Measurements from ENCODE around the gene PIK3R2. TPM values are rescaled to one million over a fixed set of nuclear protein-coding genes. Genes with fewer than 3 reads are reported as not detected.

Gene PIK3R2
- total and polyA plus RNA-seq, 4 donors, result 1.8 to 21.8 (median 9.6) TPM

GRCh38 chr19:18130523-18131242 lies 22.3 kb upstream of the PIK3R2 start:
- H3K27ac ChIP-seq (ENCODE audit: low read depth in 1 of 2, low read length in 2 of 2), result no peak overlapping the region
- WGBS, 2 donors, result 92 to 94% methylated on average over 21 of the region's 21 CpGs
- intact Hi-C loops (cut with DNase I), result no loop called here
- no peaks in the 10 kb centered on the region for H3K27me3 ChIP-seq (ENCODE audit: control insufficient read depth in 1 of 2, insufficient read depth in 2 of 2, low read length in 1 of 2)
- no peaks in the 10 kb centered on the region for H3K4me1 ChIP-seq (ENCODE audit: control insufficient read depth in 1 of 2, insufficient read depth in 2 of 2, low read length in 2 of 2)
- no peaks in the 10 kb centered on the region for H3K9me3 ChIP-seq (ENCODE audit: control insufficient read depth, low read length)
- ATAC-seq (ENCODE audit: low FRiP score) (no peak), DNase-seq (no peak)
- peaks cover 0 to 2% of the 10 kb centered on the region in 2 donors for H3K36me3 ChIP-seq (ENCODE audit: control insufficient read depth in 1 of 2, insufficient read depth in 2 of 2, low read length in 1 of 2)
- H3K4me3 ChIP-seq (ENCODE audit: low read length in 2 of 2), result no peak overlapping the region

- Histone ChIP-seq H3K9me3 (ENCODE audit: control insufficient read depth, low read length) (no peaks in the 10 kb centered on the region), H3K27me3 (ENCODE audit: control insufficient read depth in 1 of 2, insufficient read depth in 2 of 2, low read length in 1 of 2) (no peaks in the 10 kb centered on the region), H3K4me3 (ENCODE audit: low read length in 2 of 2) (no peak overlapping the region), H3K4me1 (ENCODE audit: control insufficient read depth in 1 of 2, insufficient read depth in 2 of 2, low read length in 2 of 2) (no peaks in the 10 kb centered on the region), H3K27ac (ENCODE audit: low read depth in 1 of 2, low read length in 2 of 2) (no peak overlapping the region), H3K36me3 (ENCODE audit: control insufficient read depth in 1 of 2, insufficient read depth in 2 of 2, low read length in 1 of 2) (peaks cover 0 to 2% of the 10 kb centered on the region in 2 donors)
- 83 to 86% methylated on average over 31 of the region's 31 CpGs for WGBS, 2 donors
- intact Hi-C loops (cut with DNase I), result no loop called here
- ATAC-seq (ENCODE audit: low FRiP score), result no peak
- DNase-seq, result no peak
Measured at GRCh38 chr19:18131841-18132596, 20.9 kb upstream of the PIK3R2 start.

GRCh38 chr19:18135712-18136584 lies 17.0 kb upstream of the PIK3R2 start:
- no peaks in the 10 kb centered on the region for H3K4me1 ChIP-seq (ENCODE audit: control insufficient read depth in 1 of 2, insufficient read depth in 2 of 2, low read length in 2 of 2)
- intact Hi-C loops (cut with DNase I), result no loop called here
- no peak overlapping the region for H3K27ac ChIP-seq (ENCODE audit: low read depth in 1 of 2, low read length in 2 of 2)
- no peak overlapping the region for H3K4me3 ChIP-seq (ENCODE audit: low read length in 2 of 2)
- H3K36me3 ChIP-seq (ENCODE audit: control insufficient read depth in 1 of 2, insufficient read depth in 2 of 2, low read length in 1 of 2), result peaks cover 0 to 5% of the 10 kb centered on the region in 2 donors
- WGBS, 2 donors, result 94 to 96% methylated on average over 17 to 18 of the region's 18 CpGs
- ATAC-seq (ENCODE audit: low FRiP score) (no peak), DNase-seq (no peak)
- no peaks in the 10 kb centered on the region for H3K9me3 ChIP-seq (ENCODE audit: control insufficient read depth, low read length)
- H3K27me3 ChIP-seq (ENCODE audit: control insufficient read depth in 1 of 2, insufficient read depth in 2 of 2, low read length in 1 of 2), result no peaks in the 10 kb centered on the region

- 77 to 80% methylated on average over 11 of the region's 11 CpGs for WGBS, 2 donors
- DNase-seq (no peak), ATAC-seq (ENCODE audit: low FRiP score) (no peak)
- H3K9me3 ChIP-seq (ENCODE audit: control insufficient read depth, low read length), result no peaks in the 10 kb centered on the region
- no peaks in the 10 kb centered on the region for H3K27me3 ChIP-seq (ENCODE audit: control insufficient read depth in 1 of 2, insufficient read depth in 2 of 2, low read length in 1 of 2)
- H3K4me1 ChIP-seq (ENCODE audit: control insufficient read depth in 1 of 2, insufficient read depth in 2 of 2, low read length in 2 of 2), result no peaks in the 10 kb centered on the region
- no peak overlapping the region for H3K27ac ChIP-seq (ENCODE audit: low read depth in 1 of 2, low read length in 2 of 2)
- intact Hi-C loops (cut with DNase I), result no loop called here
- H3K36me3 ChIP-seq (ENCODE audit: control insufficient read depth in 1 of 2, insufficient read depth in 2 of 2, low read length in 1 of 2), result peaks cover 0 to 3% of the 10 kb centered on the region in 2 donors
- no peak overlapping the region for H3K4me3 ChIP-seq (ENCODE audit: low read length in 2 of 2)
Measured at GRCh38 chr19:18137242-18137641, 15.7 kb upstream of the PIK3R2 start.

GRCh38 chr19:18137657-18138339 lies 15.2 kb upstream of the PIK3R2 start:
- WGBS, 2 donors, result 94% methylated on average over 9 of the region's 9 CpGs
- no peak overlapping the region for H3K27ac ChIP-seq (ENCODE audit: low read depth in 1 of 2, low read length in 2 of 2)
- intact Hi-C loops (cut with DNase I), result no loop called here
- H3K9me3 ChIP-seq (ENCODE audit: control insufficient read depth, low read length), result no peaks in the 10 kb centered on the region
- peaks cover 0 to 3% of the 10 kb centered on the region in 2 donors for H3K36me3 ChIP-seq (ENCODE audit: control insufficient read depth in 1 of 2, insufficient read depth in 2 of 2, low read length in 1 of 2)
- no peaks in the 10 kb centered on the region for H3K4me1 ChIP-seq (ENCODE audit: control insufficient read depth in 1 of 2, insufficient read depth in 2 of 2, low read length in 2 of 2)
- DNase-seq (no peak), ATAC-seq (ENCODE audit: low FRiP score) (no peak)
- no peak overlapping the region for H3K4me3 ChIP-seq (ENCODE audit: low read length in 2 of 2)
- no peaks in the 10 kb centered on the region for H3K27me3 ChIP-seq (ENCODE audit: control insufficient read depth in 1 of 2, insufficient read depth in 2 of 2, low read length in 1 of 2)

- H3K4me3 ChIP-seq (ENCODE audit: low read length in 2 of 2), result no peak overlapping the region
- no peak for ATAC-seq (ENCODE audit: low FRiP score)
- no peaks in the 10 kb centered on the region for H3K9me3 ChIP-seq (ENCODE audit: control insufficient read depth, low read length)
- intact Hi-C loops (cut with DNase I), result no loop called here
- WGBS, 2 donors, result 97 to 100% methylated on average over 1 of the region's 1 CpG
- no peak for DNase-seq
- no peaks in the 10 kb centered on the region for H3K4me1 ChIP-seq (ENCODE audit: control insufficient read depth in 1 of 2, insufficient read depth in 2 of 2, low read length in 2 of 2)
- H3K27ac ChIP-seq (ENCODE audit: low read depth in 1 of 2, low read length in 2 of 2), result no peak overlapping the region
- H3K27me3 ChIP-seq (ENCODE audit: control insufficient read depth in 1 of 2, insufficient read depth in 2 of 2, low read length in 1 of 2), result no peaks in the 10 kb centered on the region
- H3K36me3 ChIP-seq (ENCODE audit: control insufficient read depth in 1 of 2, insufficient read depth in 2 of 2, low read length in 1 of 2), result peaks cover 0 to 4% of the 10 kb centered on the region in 2 donors
Measured at GRCh38 chr19:18140473-18140872, 12.5 kb upstream of the PIK3R2 start.

- Histone ChIP-seq H3K36me3 (ENCODE audit: control insufficient read depth in 1 of 2, insufficient read depth in 2 of 2, low read length in 1 of 2) (peaks cover 0 to 4% of the 10 kb centered on the region in 2 donors), H3K4me1 (ENCODE audit: control insufficient read depth in 1 of 2, insufficient read depth in 2 of 2, low read length in 2 of 2) (no peaks in the 10 kb centered on the region), H3K9me3 (ENCODE audit: control insufficient read depth, low read length) (no peaks in the 10 kb centered on the region), H3K27ac (ENCODE audit: low read depth in 1 of 2, low read length in 2 of 2) (no peak overlapping the region), H3K4me3 (ENCODE audit: low read length in 2 of 2) (no peak overlapping the region), H3K27me3 (ENCODE audit: control insufficient read depth in 1 of 2, insufficient read depth in 2 of 2, low read length in 1 of 2) (no peaks in the 10 kb centered on the region)
- ATAC-seq (ENCODE audit: low FRiP score) (no peak), DNase-seq (no peak)
- WGBS, 2 donors, result 94 to 96% methylated on average over 5 to 6 of the region's 6 CpGs
- intact Hi-C loops (cut with DNase I), result no loop called here
Measured at GRCh38 chr19:18141031-18141430, 11.9 kb upstream of the PIK3R2 start.

- Histone ChIP-seq H3K9me3 (ENCODE audit: control insufficient read depth, low read length) (no peaks in the 10 kb centered on the region), H3K4me3 (ENCODE audit: low read length in 2 of 2) (no peak overlapping the region), H3K27ac (ENCODE audit: low read depth in 1 of 2, low read length in 2 of 2) (no peak overlapping the region), H3K27me3 (ENCODE audit: control insufficient read depth in 1 of 2, insufficient read depth in 2 of 2, low read length in 1 of 2) (no peaks in the 10 kb centered on the region), H3K36me3 (ENCODE audit: control insufficient read depth in 1 of 2, insufficient read depth in 2 of 2, low read length in 1 of 2) (peaks cover 0 to 2% of the 10 kb centered on the region in 2 donors), H3K4me1 (ENCODE audit: control insufficient read depth in 1 of 2, insufficient read depth in 2 of 2, low read length in 2 of 2) (no peaks in the 10 kb centered on the region)
- DNase-seq (no peak), ATAC-seq (ENCODE audit: low FRiP score) (no peak)
- intact Hi-C loops (cut with DNase I), result no loop called here
- 93 to 100% methylated on average over 3 of the region's 3 CpGs for WGBS, 2 donors
Measured at GRCh38 chr19:18143902-18144301, 9.1 kb upstream of the PIK3R2 start.

Data from aorta (tissue), 5 donors.